ENCODE data around the gene BCAN.

Gene BCAN

DNA sequence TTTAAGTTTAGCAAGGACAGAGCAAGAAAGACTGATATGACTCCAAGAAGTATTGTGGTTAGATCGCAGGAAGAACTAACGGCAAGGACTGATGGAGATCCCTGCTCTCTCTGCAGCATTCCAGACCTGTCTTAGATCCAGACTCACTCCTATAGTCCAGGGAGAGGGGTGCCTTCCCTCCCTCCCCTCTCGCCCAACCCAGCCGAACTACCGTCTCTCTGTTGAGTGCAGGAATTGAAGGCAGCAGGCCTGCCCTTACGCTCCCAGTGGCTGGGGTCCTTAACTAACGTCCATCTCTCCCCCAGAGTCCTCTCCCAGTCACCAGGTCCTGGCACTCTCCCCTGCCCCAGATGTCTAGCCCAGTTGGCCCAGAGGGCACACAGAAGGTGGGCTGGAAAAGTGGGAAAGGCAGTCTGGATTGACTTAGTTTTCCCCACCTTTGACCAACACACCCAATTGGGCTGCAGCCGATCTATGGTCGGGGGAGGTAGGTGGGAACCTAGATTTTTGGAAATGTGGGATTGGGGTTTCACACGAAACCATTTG lies 62.3 kb downstream of the BCAN start:
- Histone ChIP-seq H3K36me3 (replicated peaks) (no peaks in the 10 kb centered on the region; the same call in none of the 2 replicates), H3K9me3 (no peaks in the 10 kb centered on the region), H3K27me3 (ENCODE audit: low read depth) (no peaks in the 10 kb centered on the region), H3K4me1 (peaks cover 28% of the 10 kb centered on the region), H3K4me3 (no peak overlapping the region)
- DNase-seq (ENCODE audit: low spot score in 2 of 2), result no peak
- in situ Hi-C loops (cut with MboI; ENCODE audit: low sequenced_read_pairs), result no loop called here

DNA sequence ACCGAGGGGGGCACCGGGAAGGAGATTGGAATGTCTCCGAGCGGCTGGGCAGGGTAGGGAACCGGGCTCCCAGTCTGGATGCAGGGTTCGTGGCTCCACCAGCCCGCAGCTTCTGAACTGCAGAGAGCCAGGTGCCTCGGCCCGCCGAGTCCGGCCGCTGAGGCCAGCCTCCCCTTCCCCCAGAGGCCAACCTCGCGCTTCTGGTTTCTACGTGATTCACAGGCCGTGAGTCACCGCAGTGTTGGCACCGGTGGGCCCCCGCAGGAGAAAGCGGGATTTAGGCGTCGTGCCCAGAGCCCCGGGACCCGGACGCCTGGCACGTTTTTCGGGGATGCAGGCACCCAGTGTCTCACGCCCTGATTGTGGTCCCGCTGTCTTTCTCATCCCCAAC lies 63.0 kb downstream of the BCAN start:
- no peak for DNase-seq (ENCODE audit: low spot score in 2 of 2)
- peak overlapping the region; percentile 46 for H3K4me3 ChIP-seq
- no peaks in the 10 kb centered on the region for H3K27me3 ChIP-seq (ENCODE audit: low read depth)
- in situ Hi-C loops (cut with MboI; ENCODE audit: low sequenced_read_pairs), result no loop called here
- no peaks in the 10 kb centered on the region; the same call in 1 of the 2 replicates for H3K36me3 ChIP-seq (replicated peaks)
- H3K4me1 ChIP-seq, result peaks cover 28% of the 10 kb centered on the region
- no peaks in the 10 kb centered on the region for H3K9me3 ChIP-seq

DNA sequence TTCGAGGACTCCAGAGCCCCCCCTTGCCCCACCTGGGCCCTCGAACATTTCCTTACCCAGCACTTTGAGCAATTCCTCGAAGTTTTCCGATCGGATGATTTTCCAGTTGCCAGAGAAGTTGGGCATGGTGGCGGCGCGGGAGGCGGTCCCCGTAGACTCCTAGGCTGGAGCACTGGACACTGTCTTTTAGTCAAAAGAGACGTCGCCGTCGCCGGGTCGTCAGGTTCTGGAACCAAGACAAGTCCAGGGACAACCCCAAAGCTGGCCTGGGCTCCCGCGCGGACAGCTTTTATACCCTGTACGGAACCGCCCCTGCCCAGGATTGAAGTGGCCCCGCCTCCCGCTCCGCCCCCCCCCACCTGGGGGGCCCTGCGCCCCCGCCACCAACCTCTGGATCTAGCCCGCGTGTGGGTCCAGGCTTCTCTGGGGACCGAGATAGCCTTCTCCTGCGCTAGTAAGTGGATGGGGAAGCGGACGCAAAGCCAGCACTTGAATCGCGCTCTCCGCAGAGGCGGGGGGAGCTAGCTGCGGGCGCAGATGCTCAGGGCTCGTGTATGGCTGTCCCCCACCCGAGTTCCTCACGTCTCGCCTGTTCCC lies 63.5 kb downstream of the BCAN start, which contains the start of gene CRABP2:
TSS of gene CRABP2 (minus strand) at position 263 of the 597 bp plus-strand sequence. CDS start at position 126, 137 bp downstream.
- Histone ChIP-seq H3K4me1 (peaks cover 28% of the 10 kb centered on the region), H3K4me3 (peak within 1 kb of the TSS; percentile 46), H3K9me3 (no peaks in the 10 kb centered on the region), H3K36me3 (replicated peaks) (no peaks in the 10 kb centered on the region; the same call in 1 of the 2 replicates), H3K27me3 (ENCODE audit: low read depth) (no peaks in the 10 kb centered on the region)
- in situ Hi-C loops (cut with MboI; ENCODE audit: low sequenced_read_pairs), result no loop called here
- DNase-seq (ENCODE audit: low spot score in 2 of 2), result peak; percentile 53 to 72

DNA sequence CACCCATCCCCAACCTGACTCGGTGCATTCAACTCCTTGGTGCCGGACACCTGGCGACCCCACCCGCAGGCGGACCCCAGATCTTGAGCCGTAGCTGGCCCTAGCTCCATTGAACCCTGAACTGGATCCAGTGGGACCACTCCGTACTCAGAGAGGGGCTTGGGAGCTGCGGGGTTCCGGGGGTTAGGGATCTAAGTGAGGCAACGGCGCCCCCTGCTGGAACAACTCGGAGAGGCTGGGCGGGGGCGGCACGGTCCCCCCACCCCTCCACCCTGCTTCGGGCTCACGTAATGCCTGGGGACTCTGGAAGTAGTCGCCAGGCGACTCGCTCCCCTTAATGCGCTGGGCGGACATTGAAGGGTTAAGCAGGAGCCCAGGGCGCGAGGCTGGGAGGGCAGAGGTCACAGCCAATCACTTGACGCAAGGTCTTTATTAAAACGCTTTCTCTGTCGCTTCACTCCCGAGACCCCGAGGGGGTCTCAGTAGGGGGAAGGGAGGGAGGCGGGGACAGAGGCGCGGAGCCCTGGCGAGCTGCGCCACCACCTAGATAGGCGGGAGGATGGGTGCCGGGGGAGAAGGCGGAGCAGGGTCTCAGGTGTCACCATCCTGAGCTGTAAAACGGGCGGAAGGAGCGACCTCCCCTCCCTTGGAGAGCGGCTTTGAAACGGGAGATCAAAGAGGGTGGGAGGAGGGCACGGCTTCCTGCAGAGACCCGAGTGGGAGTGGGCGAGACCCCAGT lies 64.2 kb downstream of the BCAN start:
- no peaks in the 10 kb centered on the region for H3K27me3 ChIP-seq (ENCODE audit: low read depth)
- no peaks in the 10 kb centered on the region for H3K9me3 ChIP-seq
- peak overlapping the region; percentile 46 for H3K4me3 ChIP-seq
- in situ Hi-C loops (cut with MboI; ENCODE audit: low sequenced_read_pairs), result no loop called here
- H3K4me1 ChIP-seq, result peaks cover 28% of the 10 kb centered on the region
- DNase-seq (ENCODE audit: low spot score in 2 of 2), result peak; percentile 74 to 93
- no peaks in the 10 kb centered on the region for H3K36me3 ChIP-seq (replicated peaks)

DNA sequence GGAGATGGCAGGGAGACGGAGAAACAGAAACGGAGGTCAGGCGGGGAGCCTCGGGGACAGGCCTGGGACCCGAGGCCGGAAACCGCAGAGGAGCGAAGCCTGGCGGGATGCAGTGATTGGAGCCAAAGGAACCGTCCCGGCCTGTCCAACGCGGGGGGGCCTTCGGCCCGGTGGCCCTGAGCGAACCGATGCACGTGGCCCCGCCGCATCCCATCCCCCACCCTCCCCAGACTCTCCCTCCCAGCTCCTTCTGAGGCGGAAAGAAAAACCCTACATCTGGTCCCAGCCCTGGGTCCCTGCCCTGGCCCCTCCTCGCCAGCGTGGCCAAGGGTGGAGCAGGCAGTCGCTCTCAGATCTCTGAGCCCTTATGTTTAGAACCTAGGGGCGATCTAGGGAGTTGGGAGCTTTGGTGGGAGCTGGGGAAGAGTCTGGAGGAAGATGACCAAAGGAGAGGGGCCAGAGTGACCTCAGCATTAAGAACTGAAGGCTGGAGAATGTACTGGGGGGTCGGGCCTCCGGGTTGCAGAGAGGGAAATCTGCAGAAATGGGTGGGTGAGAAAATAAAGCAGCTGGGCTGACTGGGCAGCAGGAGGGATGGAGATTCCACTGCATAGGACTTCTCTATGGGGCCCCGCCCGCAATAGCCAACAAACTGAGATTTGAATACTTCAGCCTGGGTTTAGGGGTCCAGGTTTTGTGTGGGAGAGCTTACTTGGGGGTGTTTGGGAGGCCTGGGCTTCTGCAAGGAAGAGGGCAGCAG lies 64.9 kb downstream of the BCAN start:
- no peaks in the 10 kb centered on the region for H3K9me3 ChIP-seq
- in situ Hi-C loops (cut with MboI; ENCODE audit: low sequenced_read_pairs), result no loop called here
- H3K4me3 ChIP-seq, result peak overlapping the region; percentile 46
- H3K27me3 ChIP-seq (ENCODE audit: low read depth), result no peaks in the 10 kb centered on the region
- no peaks in the 10 kb centered on the region for H3K36me3 ChIP-seq (replicated peaks)
- peak; percentile 29 to 73 for DNase-seq (ENCODE audit: low spot score in 2 of 2)
- peaks cover 28% of the 10 kb centered on the region for H3K4me1 ChIP-seq

DNA sequence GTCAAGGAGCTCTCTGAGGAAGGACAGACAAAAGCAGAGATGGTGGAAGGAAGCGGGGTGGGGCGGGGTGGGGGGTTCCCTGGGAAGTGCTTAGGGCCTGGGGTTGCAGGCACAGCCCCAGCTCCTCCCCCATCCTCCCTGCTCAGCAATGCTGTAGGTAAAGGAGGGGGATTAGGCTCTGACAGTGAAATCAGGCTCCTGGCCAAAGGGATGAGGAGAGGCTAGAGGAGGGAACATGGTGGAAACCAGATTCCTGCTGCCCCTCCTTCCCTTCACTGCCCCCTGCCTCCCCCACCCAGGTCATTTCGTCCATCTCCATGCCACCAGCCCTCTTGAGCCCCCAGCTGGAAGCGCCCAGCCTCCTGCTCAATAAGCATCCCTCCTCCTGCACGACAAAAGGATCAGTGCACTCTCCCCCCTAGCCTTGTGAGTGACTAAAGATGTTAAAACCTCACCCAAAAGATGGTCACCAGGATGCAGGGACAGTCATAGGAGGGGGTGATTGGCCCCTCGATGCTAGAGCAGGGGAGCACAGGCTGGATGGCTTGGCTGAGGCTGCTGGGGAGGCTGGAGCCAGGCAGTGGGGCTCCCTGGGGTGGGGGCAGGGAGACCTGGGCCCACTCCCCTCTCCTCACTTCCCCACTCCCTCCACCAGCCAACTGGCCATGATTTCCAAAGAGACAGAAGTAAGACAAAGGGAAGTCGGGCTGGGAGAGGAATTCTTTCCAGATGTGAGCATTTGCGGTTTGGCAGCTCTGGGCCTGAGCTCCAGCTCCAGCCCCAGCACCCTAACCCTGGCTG lies 65.7 kb downstream of the BCAN start:
- Histone ChIP-seq H3K36me3 (replicated peaks) (no peaks in the 10 kb centered on the region), H3K9me3 (no peaks in the 10 kb centered on the region), H3K27me3 (ENCODE audit: low read depth) (no peaks in the 10 kb centered on the region), H3K4me3 (no peak overlapping the region), H3K4me1 (peaks cover 28% of the 10 kb centered on the region)
- DNase-seq (ENCODE audit: low spot score in 2 of 2), result no peak
- in situ Hi-C loops (cut with MboI; ENCODE audit: low sequenced_read_pairs), result no loop called here

DNA sequence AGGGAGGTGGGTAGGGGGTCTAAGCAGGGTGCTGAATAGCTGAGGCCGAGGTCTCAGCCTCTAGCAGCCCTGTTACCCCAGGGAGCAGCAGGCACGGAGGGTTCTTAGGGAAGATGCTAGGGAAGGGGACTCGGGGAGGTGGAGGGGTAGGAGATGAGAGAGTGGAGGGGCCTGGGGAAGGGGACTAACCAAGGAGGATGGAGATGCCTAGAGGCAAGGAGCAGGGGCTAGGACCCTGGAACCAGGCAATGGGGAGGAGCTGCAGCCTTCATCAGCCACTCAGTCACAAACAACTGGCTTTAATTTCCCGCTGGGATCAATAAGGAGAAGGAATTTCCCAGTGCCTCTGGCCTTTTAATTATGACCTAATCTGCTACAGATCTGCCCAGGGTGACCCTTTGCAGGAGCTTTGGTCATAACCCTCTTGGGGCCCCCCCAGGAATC lies 66.3 kb downstream of the BCAN start:
- DNase-seq (ENCODE audit: low spot score in 2 of 2), result no peak
- in situ Hi-C loops (cut with MboI; ENCODE audit: low sequenced_read_pairs), result no loop called here
- Histone ChIP-seq H3K4me1 (peaks cover 28% of the 10 kb centered on the region), H3K36me3 (replicated peaks) (no peaks in the 10 kb centered on the region), H3K9me3 (no peaks in the 10 kb centered on the region), H3K4me3 (no peak overlapping the region), H3K27me3 (ENCODE audit: low read depth) (no peaks in the 10 kb centered on the region)

DNA sequence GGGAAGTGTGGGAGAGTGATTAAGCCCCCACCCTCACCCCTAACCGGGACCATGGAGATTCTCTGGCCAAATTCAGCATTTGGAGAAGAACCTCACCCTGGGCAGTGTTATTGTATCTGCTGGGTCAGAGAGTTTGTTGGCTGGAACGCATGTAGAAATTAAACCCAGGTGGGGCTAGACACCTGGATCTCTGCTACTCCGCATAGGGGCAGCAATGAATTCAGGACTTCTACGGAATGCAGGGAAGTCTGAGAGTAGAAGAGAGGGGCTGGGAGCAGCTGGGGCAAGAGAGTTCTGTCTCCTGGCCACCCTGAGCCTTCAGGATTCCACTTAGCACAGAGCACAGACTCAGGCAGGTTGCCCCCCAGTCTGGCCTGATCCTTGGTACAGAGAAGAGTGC lies 67.1 kb downstream of the BCAN start:
- Histone ChIP-seq H3K27me3 (ENCODE audit: low read depth) (no peaks in the 10 kb centered on the region), H3K4me1 (peaks cover 28% of the 10 kb centered on the region), H3K9me3 (no peaks in the 10 kb centered on the region), H3K36me3 (replicated peaks) (no peaks in the 10 kb centered on the region), H3K4me3 (no peak overlapping the region)
- in situ Hi-C loops (cut with MboI; ENCODE audit: low sequenced_read_pairs), result no loop called here
- DNase-seq (ENCODE audit: low spot score in 2 of 2), result no peak

Measured in HAP-1 (cell line).